ENCODE measurements around the gene PITPNM2.

PITPNM2 gene

GRCh38 chr12:123150744-123151456 is at the start of gene PITPNM2:
PITPNM2 (minus strand) TSS chr12:123151090; CDS start chr12:123034590, 116,500 bp downstream.
- DNase-seq, result peak; percentile 62

- peak; percentile 14 for DNase-seq
Observed at GRCh38 chr12:123200414-123200813, 49.5 kb upstream of the PITPNM2 start.

GRCh38 chr12:123199936-123200335 is 49.0 kb upstream of the PITPNM2 start:
- no peak for DNase-seq

- no peak for DNase-seq
Observed at GRCh38 chr12:123187637-123188036, 36.7 kb upstream of the PITPNM2 start.

- DNase-seq, result no peak
Observed at GRCh38 chr12:123180171-123180570, 29.3 kb upstream of the PITPNM2 start.

- DNase-seq, result no peak
Observed at GRCh38 chr12:123171967-123172366, 21.1 kb upstream of the PITPNM2 start.

- DNase-seq, result no peak
Observed at GRCh38 chr12:123167329-123167728, 16.4 kb upstream of the PITPNM2 start.

GRCh38 chr12:123165537-123165936 is 14.6 kb upstream of the PITPNM2 start:
- no peak for DNase-seq

GRCh38 chr12:123164710-123165261 is 13.9 kb upstream of the PITPNM2 start:
- no peak for DNase-seq

- DNase-seq, result no peak
Observed at GRCh38 chr12:123164222-123164621, 13.3 kb upstream of the PITPNM2 start.

- no peak for DNase-seq
Observed at GRCh38 chr12:123163227-123163626, 12.3 kb upstream of the PITPNM2 start.

GRCh38 chr12:123160801-123161487 is 10.1 kb upstream of the PITPNM2 start:
- no peak for DNase-seq

- no peak for DNase-seq
Observed at GRCh38 chr12:123153906-123154305, 3.0 kb upstream of the PITPNM2 start.

GRCh38 chr12:123152833-123153232 is 1.9 kb upstream of the PITPNM2 start:
- no peak for DNase-seq

GRCh38 chr12:123151457-123152454 is 866 bp upstream of the PITPNM2 start:
- DNase-seq, result no peak

GRCh38 chr12:123150275-123150743 is 581 bp downstream of the PITPNM2 start:
- peak; percentile 28 for DNase-seq

- no peak for DNase-seq
Observed at GRCh38 chr12:123149501-123150274, 1.2 kb downstream of the PITPNM2 start.

GRCh38 chr12:123149088-123149487 is 1.8 kb downstream of the PITPNM2 start:
- DNase-seq, result no peak

- DNase-seq, result no peak
Observed at GRCh38 chr12:123148655-123149054, 2.2 kb downstream of the PITPNM2 start.

- DNase-seq, result no peak
Observed at GRCh38 chr12:123148223-123148622, 2.7 kb downstream of the PITPNM2 start.

GRCh38 chr12:123145211-123145610 is 5.7 kb downstream of the PITPNM2 start:
- DNase-seq, result no peak

All from stimulated activated CD4-positive, alpha-beta T cell treated with anti-CD3 and anti-CD28 coated beads, Interleukin-12 subunit alpha, Interleukin-12 subunit beta, amount 100 ng/mL, for 4 hours (primary cell).